GM18511 (cell line): ENCODE measurements around the gene KIF18B.

Experiments used
- ATAC-seq: cut with Tn5 transposase; IDR thresholded peaks from one replicate; pipeline ENCODE4 v1.9.1; 2021; ENCODE audit warnings: mild to moderate bottlenecking, moderate library complexity; ENCODE audit not compliant: unreplicated experiment

KIF18B gene

DNA sequence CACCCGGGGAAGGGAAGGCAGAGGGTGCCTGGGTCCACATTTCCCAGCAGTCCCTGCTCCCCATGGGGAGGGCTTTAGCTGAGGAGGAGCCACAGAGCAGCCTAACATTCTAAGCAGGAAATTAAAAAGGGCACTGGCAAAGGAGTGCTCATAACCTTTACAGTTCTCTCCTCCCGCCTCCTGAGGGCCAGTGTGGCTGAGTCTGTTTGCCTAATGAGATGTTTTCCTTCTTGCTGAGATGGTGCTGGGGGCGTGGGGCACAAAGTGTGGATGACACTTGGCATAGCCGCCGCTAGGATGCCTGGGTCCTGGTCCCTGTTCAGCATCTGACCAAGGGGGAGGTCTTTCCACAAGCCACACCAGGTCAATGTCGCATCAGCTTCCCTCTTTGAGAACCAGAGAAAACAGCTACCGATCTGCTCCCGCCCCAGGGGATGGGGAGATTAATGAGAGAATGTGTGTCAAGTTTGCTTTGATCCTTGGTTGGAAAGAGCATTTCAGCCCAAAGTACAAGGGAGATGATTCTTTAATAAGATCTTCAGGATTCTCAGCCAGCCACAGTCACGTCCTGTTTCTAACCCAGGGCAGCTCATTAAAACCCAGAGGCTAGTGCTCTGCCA, 5.8 kb downstream of the KIF18B start:
- ATAC-seq: no peak

DNA sequence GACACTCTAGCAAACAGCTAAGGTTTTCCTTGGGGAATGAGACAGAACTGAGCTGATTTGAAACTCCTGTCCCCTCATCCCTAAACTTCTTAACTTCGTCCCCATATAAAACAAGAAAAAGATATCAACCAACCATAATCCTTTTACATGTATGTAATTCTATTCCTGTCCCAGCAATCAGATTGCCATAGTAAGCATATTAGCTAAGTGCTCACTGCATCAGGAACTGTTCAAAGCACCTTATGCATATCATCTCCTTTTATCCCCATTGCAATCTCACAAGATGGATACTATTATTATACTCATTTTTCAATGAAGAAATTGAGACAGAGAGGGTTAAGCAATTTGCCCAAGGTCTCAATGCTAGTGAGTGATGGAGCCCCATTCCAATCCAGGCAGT, 6.8 kb downstream of the KIF18B start:
- no peak for ATAC-seq

DNA sequence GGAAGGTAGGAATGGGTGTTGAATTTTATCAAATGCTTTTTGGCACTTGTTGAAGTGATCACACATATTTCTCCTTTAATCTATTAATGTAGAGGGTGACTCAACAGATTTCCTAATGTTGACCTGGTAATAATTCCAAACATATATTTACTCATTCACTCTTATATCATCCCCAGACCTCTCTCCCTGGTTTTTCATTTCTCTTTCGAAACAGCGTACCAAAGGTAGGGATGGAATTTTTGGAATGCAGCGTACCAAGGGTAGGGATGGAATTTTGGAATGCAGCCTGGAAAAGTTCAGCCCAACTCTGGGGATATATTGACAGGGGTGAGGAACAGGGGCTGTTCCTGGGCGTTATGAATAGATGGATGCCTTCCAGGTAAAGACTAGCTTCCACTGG, 7.3 kb downstream of the KIF18B start:
- no peak for ATAC-seq

DNA sequence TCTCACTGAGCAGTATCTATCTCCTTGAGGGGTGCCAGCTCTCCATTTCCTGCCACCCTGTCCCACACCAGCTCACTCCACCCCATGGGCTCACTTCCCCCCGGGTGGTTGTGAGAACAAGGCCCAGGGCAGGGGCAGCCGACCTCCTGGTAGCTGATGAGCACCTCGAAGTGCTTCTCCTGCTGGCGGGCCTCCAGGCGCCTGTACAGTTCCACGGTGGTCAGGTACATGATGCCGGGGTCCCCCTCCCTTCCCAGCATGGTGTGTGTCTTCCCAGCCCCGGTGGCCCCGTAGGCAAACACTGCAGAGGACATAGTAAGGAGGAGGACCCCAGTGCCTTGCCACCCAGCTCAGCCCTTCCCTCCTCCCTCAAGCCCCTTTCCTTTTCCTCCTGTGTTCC, 12.5 kb downstream of the KIF18B start:
- ATAC-seq: no peak

DNA sequence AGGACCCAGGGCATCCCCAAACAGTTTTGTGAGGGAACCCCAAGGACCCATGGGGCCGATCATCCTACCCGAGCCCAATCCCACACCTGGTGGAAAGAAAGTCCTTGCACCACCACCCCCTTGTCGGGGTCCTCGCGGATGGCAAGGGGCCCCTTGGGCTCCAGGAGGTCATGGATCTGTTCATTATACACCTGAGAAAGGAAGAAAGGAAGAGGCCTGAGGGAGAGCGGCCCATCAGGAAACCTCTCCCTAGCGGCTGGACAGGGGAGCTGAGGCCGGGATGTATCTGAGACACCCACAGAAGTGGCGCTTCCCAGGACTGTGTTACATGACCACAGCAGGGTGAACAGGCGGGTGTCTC, 12.8 kb downstream of the KIF18B start:
- no peak for ATAC-seq

DNA sequence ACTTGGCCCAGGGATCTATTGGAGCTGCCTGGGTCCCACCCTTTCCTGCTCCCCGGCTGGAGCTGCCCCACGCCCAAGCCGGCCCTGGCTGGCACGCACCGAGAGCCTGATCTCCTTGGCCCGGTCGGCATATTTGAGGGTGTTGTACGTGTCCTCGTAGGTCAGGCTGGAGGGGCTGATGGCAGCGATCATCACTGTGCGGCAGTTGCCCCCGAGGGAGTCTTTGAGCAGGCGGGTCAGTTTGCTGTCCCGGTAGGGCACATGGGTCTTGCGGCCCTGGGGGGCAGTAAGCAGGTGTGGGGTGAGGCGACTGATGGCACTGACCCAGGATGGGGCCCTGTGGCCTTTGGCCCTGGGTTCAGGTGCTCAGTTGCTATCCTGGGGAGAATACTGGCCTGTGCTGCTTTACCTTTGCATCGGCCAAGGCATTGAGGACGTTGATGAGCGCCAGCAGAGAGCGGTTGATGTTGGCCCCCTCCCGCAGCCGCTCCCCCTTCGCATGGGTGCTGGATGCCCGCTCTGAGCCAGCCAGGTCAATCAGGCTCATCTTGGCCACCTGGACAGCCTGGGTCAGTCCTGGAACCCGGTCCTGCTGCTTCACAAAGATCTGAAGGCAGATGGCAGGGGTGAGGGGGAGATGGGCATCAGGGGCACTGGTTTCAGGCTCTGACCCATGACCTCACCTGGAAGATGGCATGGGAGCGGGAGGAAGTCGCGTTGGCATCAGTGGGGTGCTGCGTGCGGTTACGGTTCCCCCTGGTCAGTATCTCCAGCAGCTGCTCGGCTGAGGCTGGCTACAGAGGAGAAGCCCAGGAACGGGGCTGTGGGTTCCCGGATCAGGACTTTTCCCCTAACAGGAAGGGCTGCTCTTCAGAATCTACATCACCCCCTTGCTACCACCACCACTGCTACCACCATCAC, 13.5 kb downstream of the KIF18B start:
- ATAC-seq: no peak

DNA sequence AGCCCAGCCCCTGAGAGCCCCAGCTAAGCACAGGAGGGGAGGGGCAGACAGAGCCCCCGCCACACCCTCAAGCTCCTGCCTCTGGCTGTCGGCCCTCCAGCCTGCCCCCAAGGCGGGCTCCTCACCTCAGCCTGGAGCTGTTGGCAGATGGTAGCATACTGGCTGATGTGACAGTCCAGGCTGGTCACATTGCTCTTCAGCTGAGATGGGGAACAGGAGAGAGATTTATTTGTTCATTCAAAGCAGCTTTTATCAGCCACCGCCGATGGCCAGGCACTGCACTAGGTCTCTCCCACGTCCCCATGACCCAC, 14.8 kb downstream of the KIF18B start:
- no peak for ATAC-seq

DNA sequence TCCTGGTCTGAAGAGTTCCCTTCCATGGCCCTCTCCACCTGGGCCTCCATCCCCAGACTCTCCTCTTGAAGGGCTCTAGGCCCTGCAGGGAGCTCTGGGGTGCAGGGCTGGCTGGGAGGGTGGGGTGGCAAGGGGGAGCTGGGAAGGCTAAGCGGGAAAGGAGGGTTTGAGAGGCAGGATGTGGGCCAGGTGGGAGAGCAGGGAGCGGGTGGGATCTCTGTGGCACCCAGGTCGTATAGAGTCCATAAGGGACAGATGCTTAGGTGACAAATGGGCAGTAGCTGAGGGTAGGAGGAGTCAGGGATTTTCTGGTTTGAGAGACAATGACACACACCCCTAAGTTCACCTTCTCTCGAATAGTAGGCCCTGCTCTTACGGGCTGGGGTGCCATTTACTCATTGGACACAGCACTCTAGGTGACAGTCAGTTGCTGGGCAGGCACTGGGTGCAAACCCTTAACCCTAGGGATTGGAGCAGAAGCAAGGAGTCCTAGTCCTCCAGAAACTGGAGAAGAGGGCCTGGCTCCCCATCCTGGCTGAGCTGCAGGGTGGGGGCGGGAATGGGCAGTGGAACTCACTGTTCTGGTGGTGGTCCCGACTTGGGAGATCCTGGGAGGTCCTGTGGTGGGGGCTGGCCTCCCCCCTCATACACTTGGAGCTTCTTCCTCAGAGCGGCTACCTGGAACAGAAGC, 15.3 kb downstream of the KIF18B start:
- ATAC-seq: no peak

DNA sequence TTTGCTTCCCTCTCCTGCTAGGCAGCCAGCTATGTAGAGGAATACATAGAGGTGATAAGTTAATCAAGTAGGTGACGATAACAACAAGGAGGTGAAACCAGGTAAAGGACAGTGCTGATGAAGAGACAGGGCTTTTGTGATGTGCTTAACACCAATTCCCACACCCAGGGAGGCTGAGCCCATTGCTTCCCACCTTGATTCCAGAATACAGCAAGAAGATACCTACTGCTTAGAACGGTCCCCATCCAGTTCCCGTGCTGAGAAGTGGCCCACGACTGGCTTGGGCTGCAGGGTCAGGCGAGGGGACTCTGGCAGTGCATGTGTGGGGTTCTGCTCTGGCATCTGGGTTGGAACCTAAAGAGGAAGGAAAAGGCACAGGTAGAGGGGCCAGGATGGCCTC, 16.2 kb downstream of the KIF18B start:
- no peak for ATAC-seq

DNA sequence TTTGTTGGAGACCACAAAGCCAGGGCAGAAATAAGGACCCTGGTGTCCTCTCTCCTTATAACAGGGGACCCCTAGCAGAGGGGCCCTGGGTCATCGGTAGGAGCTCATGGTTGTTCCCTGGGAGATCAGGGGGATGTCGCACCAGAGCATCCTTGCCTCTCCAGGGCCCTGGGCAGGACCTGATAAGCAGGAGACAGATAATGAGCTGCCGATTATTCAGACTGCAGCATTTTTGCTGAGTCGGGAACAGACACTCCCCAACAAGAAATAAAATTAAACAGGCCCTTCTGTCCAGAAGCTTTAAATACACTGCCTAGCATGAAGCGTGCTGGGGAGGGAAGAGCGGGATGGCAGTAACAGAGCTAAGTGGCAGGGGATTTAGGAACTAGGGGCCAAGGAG, 16.9 kb downstream of the KIF18B start:
- ATAC-seq: no peak

DNA sequence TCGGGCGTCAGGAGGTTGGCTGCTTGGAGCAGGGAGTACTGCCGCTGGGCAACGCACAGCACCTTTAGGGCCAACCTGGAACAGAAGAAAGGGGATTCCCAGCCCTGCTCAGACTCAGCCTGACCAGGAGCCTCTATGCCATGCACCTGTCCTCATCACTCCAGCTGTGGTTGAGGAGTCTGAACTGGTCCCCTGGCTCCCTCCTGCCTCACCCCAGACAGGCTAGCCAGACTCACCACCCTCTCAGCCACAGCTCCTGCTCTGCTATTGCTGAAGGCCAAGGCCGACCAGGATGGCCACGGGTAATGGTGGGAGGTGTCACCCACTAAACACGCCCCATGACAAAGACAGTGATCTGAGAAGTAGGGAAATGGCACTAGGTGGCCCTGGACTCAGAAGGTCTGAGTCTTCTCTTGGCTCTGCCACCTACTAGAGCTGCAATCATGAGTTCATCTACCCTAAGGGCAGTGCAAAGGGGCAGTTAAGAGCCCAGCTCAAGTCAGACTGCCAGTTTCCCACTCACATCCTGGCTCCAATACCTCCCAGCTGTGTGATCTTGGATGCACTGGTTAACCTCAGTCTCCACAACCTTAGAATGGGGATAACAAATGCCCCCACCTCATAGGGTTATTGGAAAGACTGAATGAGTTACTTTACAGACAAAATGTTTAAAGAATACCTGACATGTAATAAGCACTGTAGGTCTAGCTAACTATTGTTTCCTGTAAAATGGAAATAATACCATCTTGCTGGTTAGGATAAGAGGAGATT, 18.4 kb downstream of the KIF18B start:
- no peak for ATAC-seq

DNA sequence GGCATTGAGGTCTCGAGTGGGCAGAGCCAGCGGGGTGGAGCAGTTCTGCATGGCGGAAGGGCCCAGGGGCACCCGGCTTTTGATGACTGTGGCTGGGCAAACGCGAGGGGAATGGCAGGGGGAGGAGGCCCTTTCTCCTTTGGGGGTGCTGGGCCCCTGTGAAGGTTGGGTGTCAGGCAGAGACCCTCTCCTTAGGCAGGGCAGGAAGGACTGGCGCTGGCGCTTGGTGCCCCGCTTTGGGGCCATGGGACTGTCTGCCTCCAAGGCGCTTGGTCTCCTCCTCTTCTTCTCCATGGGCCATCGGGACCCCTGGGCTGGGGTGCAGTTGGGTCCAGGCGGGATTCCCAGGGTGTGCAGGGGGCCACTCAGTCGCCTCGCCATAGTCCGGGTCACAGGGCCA, 19.4 kb downstream of the KIF18B start:
- no peak for ATAC-seq

DNA sequence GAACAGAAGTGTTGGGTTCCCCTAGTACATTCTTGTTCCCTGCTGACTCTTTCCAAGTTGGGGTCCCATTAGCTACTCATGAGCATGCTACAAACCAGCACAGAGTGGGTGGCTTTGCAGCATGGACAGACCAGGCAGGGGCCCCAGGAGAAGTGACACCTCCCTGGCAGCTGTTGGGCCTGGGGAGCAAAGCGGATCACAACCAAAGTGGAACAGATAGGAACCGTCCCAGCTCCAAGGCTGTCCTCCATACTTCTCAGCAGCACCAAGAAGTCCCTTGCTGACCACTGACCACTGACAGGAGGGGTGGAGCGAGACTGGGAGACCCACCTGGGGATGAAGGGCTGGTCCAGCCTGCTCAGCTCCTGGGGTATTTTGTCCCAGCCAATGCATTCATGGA, 19.9 kb downstream of the KIF18B start:
- ATAC-seq: no peak

DNA sequence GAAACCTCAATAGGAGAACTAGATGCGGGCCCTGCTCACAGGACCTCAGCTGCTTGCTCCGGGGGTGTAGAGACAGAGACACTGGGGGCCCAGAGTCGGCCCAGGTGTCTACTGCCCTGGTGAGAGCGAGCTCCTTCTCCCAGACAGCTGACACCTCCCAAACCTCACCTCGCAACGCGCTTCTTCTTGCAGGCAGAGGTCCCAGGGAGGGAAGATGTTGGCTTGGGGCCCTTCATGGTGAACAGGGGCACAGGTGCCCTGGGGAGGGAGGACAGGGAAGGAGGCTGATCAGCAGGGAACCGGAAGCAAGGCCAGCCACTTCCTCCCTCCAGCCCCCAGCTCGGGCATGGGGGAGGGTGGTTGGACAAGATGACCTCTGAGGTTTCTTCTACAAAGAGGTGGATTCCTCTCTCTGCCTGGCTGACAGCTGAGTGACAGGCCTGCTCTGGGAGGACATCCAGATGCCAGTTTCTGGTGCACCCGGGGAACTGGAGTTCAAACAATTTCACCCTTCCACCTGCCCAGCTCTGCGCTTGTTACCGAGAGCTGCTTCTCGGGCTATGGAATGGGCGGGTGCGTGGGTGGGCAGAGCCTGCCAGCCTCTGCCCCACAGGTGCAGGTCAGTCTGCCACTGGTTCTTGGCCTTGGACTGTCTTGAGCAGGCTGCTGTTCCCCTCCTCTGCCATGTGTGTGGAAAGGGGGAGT, 20.6 kb downstream of the KIF18B start:
- no peak for ATAC-seq

DNA sequence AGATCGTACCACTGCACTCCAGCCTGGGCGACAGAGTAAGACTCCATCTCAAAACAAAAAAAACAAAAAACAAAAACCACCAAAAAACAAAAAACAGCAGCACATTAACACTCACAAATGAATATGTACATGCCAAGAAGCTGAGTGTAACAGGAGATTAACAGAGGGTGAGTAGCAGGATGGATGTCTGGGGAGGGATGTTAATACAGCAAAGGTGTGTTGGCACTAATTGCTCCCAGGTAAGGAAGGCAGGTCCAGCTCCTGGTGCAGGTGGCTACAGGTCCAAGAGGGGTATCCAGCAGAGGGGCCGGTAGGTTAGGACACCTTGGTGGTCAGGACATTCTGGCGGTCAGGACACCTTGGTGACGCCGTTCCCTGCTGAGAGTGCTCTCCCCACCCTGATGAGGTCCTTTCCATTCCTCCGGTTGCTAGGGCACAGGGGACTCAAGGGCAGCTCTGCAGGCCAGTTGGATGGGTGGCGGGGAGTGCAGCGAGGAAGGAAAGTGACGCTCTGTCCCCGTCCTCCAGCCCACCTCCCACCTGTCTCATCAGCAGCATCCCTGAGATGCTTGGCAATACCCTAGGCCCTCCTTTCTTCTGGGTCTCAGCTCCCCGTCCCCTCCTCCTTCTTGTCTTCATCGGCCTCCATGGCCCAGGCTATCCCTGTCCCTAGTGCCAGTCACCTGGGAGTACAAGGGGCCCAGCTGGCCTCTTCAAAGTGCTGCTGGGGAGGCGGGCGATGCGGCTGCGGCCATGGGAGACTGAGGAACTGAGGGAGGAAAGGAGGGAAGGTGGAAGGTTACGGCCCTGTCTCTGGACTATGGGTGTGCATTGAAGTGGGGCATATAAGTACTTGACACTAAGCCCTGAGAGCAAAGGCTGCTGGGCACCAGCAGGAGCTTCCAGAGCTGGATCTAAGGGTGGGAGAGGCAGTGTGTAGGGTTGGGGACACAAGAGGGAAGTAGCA, 21.6 kb downstream of the KIF18B start:
- ATAC-seq: no peak

DNA sequence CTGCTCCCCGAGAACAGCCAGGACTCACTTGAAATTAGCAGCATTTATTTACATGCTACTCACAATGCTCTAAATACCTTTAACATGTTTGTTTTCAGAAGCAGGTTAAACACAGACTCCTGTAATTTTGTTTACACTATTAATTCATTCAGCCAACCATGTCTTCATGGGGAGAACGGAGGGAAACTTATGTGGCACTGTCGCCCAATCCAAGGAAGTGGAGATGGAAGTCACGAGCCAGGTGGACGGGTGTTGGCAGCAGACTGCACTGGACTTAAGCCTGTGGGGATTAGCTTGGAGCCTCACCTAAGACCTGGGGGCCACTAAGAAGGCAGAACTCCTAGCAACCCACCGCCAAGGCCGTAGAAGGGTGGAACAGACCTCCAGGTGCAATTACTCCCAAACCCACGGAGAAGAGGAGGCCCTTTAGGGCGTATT, 23.4 kb downstream of the KIF18B start:
- ATAC-seq: no peak

DNA sequence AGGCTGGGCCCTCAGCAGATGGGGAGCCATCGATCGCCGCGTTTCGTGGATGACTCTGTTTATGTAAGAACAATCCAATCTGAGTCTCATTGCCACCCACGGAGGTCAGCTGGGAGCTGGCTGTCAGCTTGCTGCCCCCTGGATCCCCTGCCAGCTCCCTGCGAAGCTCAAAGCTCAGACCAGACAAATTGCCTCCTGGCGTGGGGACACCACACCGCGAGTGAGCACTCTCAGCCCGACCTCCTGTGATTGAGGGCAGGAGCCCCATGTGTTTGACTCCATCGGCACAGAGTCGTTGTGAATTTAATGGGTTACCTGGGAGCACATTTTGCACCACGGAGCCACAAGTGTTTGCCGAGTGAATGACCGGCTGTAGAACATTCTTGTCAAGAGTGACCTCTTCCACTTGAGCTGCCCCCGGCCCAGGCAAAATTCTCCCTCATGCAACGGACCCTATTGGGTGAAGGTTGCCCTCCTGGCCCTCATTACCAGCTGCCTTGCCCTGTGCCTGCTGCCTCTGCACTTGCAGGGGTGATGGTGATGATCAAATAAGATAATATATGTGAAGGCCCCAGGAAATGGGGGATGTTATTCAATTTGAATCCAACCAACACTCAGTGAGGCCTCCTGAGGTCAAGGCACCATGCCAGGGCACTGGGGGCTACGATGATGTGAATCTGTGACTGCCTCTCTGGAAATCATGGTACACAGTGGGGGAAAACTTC, 24.7 kb downstream of the KIF18B start:
- no peak for ATAC-seq

DNA sequence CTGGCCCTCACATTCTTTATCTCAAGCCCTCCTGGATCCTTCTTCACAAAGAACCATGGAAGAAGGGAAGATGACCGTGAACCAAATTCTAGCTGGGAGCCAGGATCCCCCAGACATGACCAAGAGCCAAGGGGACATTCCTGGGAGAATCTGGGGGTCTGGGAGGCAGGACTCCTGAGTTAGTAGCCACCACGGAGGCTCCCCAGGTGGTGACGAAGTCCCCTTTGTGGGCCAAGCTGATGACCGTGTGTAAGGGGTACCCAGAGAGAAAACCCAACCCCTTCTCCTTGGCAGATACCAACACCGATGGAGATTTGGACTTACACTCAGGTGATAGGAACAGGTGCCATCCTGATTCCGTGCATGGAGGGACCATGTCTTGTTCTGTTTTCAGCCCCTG, 25.4 kb downstream of the KIF18B start:
- no peak for ATAC-seq
